RCC 7860 (cell line): Measurements from ENCODE around the gene WNT10A.

Source experiments
- DNase-seq: peaks from one replicate; pipeline ENCODE4 v3.0.0-alpha.2; 2015; ENCODE audit warnings: low spot score
- FAIRE-seq: peaks from 2 replicates; lab custom pipeline; 2012; peaks lifted over from hg19 to GRCh38; lab: Jason Lieb, UNC

WNT10A gene

DNA sequence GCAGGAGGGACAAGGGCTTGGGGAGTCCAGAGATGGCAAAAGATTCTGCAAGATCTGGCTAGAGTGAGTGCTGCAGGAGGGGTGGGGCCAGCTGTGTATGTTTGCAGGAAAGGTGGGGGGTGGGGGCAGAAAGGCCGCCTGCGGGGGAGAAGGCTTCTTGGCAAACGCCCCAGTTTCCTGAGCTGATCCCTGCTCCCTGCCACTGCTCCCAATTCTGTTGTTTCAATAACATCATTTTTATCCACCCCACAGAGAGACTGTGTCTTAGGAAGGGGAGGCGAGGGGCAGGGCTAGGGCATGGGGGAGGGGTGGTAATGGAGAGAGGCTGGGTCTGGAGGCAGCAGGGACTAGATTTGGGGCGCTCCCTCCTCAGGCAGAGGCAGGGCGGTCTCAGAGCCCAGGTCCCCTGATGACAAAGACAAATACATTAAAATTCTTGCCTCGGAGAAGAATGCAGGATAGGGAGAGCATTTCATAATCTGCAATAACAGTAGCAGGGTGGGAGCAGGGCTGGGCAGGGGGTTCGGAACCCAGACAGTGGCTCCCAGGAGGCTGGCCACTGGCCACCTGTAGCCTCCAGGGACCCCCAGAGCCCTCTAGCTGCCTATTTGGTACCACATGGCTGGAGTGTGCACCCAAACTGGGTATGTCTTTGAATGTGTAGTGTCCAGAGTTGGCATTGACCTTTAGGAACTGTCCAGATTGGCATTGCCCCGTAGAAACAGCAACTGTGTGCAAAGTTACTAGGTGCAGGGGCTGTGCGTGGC is 23.1 kb upstream of the WNT10A start:
- no peak for FAIRE-seq
- no peak for DNase-seq

DNA sequence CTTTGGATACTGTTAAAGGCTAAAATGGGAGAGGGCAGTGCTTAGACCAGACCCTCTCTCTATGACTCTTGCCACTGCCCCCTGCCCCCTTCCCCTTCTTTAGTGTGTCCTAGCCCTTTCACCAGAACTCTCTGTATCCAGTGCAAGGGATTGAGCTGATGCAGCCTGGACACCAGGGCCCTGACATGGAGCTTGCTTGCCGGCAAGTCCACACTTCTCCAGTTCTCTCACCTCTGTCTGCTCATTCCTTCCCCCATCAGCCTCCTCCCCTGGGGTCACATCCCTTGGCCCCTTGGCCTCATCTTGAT is 22.6 kb upstream of the WNT10A start:
- no peak for DNase-seq
- FAIRE-seq: no peak

DNA sequence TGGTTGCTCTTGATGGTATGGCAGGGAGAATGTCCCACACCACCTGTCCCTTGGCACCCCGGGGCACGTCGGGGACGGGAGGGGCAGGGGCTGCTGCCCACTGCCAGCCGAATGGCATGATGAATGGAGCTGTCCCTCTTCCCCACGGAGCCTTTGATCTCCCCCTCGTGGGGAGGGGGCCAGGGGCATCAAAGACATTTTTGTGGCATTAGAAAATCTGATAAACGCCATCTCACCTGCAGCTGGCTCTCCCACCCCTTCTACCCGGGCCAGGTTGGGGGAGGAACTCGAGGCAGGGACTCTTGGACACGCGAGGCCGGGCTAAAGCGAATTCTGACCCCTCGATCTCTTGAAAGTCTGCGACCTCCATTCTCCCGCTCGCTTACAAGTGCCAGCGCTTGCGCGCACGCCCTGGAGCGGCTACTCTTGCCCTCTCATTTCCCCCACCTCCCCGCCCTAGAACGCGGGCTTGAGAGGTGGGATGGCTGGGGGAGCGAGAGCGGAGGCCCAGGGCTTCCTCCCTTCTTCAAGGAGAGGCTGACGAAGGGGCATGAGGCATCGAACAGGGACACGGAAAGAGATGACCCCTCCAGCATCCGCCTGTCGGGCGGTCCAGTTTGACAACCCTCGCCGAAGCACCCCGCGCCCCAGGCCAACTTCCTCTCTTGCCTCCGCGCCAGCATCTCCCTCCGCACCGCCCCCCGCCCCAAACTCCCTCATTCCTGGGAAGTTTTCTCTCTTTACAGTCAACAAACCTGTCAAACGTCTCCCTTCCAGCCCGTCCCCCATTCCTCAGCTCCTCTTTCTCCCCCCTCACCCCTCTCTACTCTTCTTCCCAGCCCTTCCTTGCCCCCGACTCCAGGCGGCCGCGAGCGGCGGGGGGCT is 21.7 kb upstream of the WNT10A start:
- FAIRE-seq: no peak
- DNase-seq: no peak

DNA sequence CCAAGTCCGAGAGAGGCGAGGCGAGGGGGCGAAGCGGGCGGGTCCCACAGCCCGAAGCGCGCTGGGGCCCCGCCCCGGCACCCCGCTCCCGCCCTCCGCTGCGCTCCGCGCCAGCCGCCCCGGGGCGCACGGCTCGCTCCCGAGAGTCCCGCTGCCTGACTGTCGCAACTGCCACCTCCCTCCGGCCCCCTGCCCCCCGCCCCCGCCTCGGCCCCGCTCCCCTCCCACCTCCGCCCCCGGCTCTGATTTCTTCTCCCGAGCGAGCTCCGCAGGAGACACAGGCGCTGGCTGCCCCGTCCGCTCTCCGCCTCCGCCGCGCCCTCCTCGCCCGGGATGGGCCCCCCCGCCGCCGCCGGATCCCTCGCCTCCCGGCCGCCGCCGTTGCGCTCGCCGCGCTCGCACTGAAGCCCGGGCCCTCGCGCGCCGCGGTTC is 21.1 kb upstream of the WNT10A start, which contains the start of gene WNT6:
TSS of gene WNT6 (plus strand) at position 250 of the 432 bp plus-strand sequence. CDS start 233 bp downstream, outside the sequence.
- DNase-seq (no peak), FAIRE-seq (no peak)

DNA sequence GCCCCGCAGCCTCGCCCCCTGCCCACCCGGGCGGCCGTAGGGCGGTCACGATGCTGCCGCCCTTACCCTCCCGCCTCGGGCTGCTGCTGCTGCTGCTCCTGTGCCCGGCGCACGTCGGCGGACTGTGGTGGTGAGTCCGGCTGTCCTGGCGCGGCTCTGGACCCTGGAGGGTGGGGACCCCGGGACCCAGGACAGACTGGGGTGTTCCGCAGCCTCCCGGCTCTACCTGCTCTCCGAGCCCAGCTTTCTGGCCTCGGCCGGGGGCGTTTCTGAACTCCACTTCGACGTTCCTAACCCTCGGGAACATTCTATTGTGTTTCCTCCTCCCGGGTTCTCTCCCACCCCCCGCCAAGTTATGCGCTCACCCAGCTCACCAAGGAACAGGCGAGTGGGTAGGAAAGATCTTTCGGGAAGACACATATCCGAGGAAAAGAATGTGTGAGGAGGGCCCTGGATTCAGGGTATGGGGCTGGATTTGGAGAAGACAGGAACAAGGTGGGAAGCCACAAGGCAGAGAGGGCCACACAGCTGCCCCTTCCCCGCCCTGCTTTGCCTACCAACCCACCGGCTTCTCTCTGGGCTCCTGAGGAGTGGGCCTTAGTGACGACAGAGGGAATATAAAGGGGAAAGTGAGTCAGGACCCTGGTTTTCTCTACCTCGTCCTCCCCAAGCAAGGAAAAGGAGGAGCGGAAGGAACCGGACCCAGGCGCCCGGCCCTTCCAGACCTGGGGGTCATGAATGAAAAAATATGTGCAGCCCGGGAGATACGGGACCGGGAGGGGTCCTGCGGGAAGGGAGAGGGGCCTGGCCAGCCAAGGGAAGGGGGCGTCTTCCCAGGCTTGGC is 20.4 kb upstream of the WNT10A start:
- DNase-seq: no peak
- no peak for FAIRE-seq

- no peak for FAIRE-seq
Measured at GRCh38 chr2:218860950-218861381, 19.7 kb upstream of the WNT10A start.

GRCh38 chr2:218861645-218862318 is 18.9 kb upstream of the WNT10A start:
- no peak for FAIRE-seq

More at GRCh38 chr2:218860950-218861381, 19.7 kb upstream of the WNT10A start:
- no peak for DNase-seq

GRCh38 chr2:218863021-218863520 is 17.6 kb upstream of the WNT10A start:
- no peak for DNase-seq
- FAIRE-seq: no peak

More at GRCh38 chr2:218861645-218862318, 18.9 kb upstream of the WNT10A start:
- no peak for DNase-seq

DNA sequence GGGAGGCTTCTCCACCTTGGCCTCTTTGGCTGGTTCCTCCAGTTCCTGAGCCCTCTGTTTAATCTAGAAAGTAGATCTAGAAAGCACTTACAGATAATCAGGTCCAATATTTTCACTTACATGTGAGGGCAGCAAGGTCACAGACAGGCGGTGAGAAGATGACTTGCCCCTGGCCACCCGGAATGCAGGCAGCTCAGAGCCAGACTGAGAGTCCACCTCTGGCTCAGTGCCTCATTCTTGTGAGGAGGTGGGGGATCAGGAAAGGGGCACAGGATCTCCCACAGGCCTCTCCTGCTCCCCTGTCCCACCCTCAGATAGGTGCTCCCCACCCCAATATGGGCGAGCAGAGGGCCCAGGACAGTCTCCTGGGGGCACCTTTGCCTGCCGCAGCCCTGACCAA is 15.3 kb upstream of the WNT10A start:
- FAIRE-seq: no peak
- DNase-seq: no peak

- DNase-seq (no peak), FAIRE-seq (no peak)
Measured at GRCh38 chr2:218865999-218866398, 14.7 kb upstream of the WNT10A start.

DNA sequence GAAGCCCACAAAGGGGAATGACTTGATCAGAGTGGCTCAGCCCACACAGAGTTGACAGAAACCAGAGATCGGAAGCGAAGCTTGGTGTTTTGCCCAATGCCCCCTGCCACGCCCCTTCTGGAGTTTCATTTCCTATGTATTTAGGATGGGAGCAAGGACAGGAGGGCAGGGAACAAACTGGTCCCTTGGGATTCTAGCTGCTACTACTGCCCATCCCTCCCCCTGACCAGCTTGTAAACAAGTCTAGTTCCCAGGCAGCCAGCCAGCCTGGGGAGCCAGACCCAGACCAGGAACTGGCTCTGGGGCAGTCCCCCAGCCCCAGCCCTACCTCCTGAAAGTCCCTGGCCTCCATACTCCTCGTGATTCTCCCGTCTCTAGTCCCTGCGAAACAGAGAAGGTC is 12.8 kb upstream of the WNT10A start:
- DNase-seq (no peak), FAIRE-seq (no peak)

DNA sequence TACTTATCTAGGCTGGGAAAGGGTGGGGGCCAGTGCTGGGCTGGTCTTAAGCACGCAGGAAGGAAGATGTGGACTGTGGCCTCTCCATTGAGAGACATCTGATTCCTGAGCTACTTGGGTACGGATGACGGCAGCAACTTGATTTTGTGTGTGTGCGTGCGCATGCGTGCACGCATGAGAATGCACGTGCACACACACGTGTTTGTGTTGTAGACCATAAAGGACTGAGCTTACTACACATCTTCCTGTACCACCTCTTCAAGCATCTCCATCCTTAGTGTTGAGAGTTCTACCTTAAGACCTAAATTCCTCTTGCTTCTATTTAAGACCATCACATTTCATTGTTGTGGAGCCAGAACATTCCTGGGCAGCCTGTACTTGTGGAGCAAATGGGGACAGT is 11.6 kb upstream of the WNT10A start:
- FAIRE-seq (no peak), DNase-seq (no peak)

GRCh38 chr2:218870984-218871344 is 9.7 kb upstream of the WNT10A start:
- DNase-seq: no peak
- no peak for FAIRE-seq

DNA sequence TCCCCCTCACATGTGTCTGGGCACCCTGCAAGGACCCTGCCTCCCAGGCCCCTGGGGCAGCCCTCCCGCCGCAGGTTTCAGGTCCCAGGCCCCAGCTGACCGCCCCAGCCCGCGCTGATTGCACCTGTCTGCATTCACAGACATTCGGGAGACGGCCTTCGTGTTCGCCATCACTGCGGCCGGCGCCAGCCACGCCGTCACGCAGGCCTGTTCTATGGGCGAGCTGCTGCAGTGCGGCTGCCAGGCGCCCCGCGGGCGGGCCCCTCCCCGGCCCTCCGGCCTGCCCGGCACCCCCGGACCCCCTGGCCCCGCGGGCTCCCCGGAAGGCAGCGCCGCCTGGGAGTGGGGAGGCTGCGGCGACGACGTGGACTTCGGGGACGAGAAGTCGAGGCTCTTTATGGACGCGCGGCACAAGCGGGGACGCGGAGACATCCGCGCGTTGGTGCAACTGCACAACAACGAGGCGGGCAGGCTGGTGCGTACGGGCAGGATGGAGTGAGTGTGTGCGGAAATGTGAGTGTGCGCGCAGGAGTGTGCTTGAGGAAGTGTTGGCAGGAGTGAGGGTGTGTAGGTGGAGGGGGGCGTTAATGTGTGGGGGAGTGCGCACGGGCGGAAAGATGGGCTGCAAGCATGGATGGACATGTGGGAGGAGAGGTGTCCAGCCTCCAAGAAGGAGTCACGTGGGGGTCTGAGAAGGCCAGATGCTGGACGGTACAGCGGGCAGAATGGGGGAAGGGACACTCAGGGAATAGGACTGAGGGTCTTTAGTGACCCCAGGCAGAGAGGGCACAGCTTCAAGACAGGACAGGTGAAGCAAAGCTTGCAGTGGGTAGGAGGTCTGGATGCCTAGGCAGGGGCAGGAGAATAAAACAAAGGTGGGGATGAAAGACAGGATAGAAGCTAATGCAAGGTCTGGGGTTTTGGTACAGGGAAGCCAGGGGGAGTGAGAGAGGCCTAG is 9.0 kb upstream of the WNT10A start:
- DNase-seq (no peak), FAIRE-seq (no peak)

DNA sequence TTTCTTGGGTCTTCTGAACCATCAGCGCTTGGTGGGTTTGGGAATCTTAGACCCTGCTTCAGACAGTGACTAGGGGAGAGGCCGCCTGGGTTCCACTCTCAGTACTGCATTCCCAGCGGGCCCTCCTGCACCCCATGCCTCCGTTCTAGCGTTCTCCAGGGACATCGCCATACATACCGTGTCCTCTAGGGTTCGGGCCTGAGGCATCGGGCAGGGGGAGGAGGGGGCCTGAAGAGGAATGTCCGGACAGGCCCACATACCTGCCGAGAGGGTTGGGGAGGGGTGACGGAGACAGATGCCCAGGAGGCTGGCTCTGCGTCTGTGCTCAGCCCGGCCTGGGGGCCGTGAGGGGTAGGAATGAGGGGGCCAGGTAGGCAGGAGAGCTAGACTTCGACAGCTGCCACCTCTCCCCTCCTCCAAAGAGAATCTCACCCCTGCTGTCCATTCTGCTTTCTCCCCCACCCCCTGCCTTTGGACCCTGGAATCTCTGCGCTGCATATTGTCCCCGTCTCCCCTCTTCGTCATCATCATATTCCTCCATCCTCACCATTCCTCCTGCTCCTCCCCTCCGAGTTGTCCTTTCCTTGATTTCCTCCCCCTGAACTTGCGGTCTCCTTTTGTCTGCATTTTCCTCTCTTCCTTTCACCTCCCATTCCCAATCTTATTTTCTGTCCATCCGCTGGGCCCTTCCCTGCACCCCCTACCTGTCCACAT is 7.8 kb upstream of the WNT10A start:
- DNase-seq: no peak
- FAIRE-seq: no peak

- no peak for FAIRE-seq
- DNase-seq: no peak
Measured at GRCh38 chr2:218873359-218874194, 7.1 kb upstream of the WNT10A start.

DNA sequence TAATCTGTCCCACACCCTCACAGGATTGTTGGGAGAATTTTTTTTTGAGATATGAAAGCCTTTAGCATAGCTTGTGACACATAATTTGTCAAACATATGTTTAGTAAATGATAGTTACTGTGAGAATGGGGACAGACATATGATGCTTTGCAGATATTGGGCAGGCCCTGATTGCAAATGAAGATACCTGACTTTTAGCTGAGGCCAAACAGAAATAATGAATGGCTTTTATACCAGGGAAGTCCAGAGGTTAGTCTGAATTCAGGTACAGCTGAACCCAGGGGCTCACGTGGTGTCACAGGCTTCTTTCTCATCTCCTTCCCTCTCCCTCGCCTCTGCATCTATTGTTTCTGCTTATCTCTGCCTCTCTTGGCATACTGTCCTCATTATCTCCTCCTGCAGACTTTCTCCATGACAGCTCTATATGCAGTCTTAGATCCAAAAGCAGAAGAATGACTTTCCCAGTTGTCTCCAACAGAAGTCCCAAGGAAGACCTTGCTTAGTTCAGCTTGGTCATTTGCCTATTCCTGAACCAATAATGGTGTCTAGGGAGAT is 4.9 kb upstream of the WNT10A start:
- no peak for FAIRE-seq
- no peak for DNase-seq
